Activated CD8-positive, alpha-beta memory T cell treated with anti-CD3 and anti-CD28 coated beads, Interleukin-2, amount 50 U/mL, for 24 hours (primary cell): ENCODE measurements around the gene ROBO4.

Experiments used
- DNase-seq: peaks from one replicate; pipeline ENCODE4 v3.0.0-alpha.2; 2020; ENCODE audit errors: extremely low read depth

Gene ROBO4

DNA sequence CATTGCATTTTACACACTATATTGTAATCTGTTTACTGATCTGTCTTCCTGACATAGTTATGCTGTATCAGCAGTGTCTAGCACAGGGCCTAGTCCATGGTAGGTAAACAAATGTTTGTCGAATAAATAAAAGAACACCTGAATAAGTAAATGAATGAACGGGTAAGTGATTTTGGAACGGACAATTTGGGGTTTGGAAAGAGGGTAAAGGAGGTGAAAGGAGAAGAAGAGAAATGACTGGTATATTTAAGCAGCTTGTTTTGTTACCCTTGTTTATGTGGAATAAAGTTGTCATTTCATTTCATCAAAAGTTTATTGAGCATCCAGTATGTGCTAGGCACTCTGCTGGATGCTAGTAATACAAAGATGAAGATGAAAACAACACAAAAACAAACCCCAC lies 21.3 kb upstream of the ROBO4 start, which contains the start of gene HEPN1:
Gene HEPN1, plus strand, starts transcription at position 301 of the 400 bp plus-strand sequence.
- no peak for DNase-seq

DNA sequence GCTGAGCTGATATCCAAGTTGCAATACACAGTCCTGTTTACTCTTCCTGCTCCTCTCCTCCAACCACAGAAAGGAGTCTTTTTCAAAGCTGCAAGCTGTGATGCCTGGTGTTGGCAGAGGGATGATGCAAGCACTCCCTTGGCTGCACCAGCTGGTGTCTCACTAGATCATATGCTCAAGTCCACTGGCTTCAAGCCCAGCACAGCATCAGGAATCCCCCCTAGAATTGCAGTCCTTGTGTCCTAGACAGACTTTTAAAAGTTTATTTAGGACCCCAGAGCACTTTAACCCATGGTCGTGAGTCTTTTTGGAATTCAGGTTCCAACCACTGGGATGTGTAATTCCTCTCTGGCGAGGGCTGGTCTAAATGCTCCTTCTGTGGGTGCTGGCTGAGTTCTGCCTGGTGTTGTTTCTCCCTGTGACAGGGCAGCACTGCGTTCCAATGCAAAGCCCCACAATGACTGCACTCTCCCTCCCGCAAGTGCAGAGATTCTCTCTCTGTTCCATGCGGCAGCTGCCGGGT lies 19.5 kb upstream of the ROBO4 start:
- no peak for DNase-seq

DNA sequence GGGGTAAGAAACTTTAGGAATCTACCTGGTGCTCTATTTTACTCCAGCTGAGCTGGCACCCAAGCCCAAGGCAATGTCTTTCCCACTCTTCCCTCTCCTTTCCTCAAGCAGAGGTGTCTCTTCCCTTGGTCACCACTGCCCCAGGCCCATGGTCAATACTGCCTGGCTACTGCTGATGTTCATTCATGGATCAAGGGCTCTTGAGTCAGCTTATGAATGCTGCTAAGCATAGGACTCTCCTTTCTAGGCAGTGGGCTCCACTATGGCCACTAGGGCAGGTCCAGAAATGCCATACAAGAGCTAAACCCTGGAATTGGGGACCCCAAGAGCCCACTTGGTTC lies 18.7 kb upstream of the ROBO4 start:
- DNase-seq = no peak

DNA sequence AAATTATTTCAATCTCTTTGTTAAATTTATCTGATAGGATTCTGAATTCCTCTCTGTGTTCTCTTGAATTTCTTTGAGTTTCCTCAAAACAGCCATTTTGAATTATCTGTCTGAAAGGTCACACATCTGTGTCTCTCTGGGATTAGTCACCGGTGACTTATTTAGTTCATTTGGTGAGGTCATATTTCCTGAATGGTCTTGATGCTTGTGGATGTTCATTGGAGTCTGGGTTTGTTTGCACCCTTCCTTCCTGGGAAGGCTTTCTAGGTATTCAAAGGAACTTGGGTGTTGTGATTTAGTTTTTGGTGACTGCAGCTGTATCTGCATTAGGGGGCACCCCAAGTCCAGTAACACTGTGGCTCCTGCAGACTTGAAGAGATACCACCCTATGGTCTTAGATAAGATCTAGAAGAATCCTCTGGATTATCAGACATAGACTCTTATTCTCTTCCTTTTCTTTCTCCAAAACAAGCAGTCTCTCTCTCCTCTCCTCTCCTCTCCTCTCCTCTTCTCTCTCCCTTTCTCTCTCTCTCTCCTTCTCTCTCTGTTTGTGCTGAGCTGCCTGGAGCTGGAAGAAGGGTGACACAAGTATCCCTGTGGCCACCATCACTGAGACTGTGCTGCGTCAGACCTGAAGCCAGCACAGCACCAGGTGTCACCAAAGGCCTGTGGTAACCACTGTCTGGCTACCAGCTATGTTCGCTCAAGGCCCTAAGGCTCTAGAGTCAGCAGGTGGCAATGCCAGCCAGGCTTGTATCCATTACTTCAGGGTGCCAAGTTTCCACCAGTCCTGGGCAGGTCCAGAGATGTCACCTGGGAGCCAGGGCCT lies 18.1 kb upstream of the ROBO4 start:
- no peak for DNase-seq

DNA sequence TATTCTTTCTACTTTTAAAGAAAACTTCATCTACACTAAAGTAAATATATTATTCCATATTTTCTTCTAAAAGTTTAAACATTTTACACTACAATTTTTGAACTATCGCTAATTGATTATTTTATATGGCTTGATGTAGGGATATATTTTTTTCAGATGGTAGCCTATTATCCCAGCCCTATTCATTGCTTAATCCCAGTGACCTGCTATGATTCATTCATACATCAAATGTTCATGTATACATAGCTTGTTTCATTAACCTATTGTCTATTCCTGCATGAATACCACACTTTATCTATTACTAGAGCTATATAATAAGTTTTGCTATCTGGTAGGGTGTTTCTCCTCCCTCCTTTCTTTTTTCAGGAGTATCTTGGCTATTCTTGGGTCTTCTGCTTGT lies 5.0 kb upstream of the ROBO4 start:
- no peak for DNase-seq

DNA sequence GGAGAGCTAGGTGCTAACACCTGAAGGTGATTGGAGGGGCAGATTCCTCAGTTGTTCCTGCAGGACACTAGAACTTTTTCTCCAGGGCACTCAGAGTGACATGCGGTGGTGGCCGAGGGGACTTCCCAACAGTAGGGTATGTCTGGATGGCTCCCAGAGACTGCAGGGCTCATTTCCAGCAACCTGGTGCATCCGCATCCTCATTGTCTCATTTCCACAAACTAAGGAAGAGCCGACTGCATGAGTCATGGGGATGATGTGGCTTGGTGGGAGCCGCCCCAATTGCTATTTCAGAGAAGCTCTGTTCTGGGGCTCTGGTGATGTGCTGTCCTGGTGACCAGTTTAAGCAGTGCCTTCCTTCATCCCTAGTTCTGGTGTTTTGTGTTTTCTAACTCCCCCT lies 2.8 kb upstream of the ROBO4 start:
- DNase-seq = no peak

DNA sequence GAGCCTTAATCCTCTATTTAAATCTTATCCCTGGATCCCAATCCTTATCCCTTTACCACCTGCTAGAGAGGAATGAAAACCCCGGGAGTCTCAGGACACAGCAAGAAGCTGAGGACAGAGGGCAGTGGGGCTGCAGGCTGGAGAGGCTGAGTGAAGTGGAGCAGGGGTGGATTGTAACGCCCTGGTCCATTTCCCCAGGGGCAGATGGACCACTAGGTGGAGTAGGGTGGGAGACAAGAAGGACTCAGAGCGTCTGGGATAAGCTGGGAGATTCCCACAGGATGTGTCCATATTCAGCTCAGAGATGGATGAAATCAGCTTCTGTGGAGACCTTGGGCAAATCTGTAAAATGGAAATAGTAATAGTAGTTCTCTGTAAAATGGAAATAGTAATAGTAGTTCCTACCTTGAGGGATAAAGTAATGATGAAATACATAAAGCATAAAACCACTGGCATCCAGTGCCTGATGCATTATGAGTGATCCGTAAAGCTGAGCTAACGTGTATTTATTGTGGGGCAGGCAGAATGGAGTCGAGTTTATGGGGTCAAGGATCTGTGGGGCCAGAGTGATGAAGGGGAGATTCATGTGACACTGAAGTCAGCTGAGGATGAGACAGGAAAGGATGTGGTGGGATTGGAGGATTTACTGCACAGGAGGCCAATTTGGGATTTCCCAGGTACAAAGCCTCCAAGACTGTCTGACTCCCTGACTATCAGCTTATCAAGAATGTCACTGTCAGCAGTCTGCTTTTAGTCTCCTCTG lies 1.9 kb upstream of the ROBO4 start:
- no peak for DNase-seq

DNA sequence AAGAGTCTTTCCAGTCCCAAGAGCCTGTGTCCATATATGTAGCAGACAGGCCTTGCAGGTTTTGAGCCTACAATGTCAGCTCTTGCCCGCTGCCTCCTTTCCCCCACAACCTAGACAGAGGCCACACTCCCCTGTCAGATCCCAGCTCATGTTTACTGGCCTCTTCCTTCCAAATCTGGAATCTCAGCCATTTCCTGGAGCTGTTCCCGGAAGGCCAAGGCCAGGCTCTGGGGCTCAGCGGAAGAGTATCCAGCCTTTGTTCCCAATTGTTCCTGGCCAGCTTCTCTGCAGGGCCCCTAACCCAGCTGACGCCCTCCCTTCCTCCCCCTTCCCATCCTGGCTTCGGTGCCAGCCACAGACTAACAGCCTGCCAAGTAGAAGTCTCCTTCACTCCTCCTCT lies 1.0 kb upstream of the ROBO4 start:
- no peak for DNase-seq

DNA sequence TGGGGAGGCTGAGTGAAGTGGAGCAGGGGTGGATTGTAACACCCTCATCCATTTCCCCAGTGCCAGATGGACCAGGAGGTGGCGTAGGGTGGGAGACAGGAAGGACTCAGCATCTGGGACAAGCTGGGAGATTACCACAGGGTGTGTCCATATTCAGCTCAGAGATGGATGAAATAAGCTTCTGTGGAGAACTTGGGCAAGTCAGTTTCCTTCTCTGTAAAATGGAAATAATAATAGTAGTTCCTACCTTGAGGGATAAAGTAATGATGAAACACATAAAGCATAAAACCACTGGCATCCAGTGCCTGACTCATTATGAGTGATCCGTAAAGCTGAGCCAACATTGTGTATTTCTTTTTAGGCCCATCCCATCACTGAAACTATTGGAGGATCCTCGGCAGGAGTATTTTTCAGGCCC lies 607 bp upstream of the ROBO4 start:
- DNase-seq = no peak

DNA sequence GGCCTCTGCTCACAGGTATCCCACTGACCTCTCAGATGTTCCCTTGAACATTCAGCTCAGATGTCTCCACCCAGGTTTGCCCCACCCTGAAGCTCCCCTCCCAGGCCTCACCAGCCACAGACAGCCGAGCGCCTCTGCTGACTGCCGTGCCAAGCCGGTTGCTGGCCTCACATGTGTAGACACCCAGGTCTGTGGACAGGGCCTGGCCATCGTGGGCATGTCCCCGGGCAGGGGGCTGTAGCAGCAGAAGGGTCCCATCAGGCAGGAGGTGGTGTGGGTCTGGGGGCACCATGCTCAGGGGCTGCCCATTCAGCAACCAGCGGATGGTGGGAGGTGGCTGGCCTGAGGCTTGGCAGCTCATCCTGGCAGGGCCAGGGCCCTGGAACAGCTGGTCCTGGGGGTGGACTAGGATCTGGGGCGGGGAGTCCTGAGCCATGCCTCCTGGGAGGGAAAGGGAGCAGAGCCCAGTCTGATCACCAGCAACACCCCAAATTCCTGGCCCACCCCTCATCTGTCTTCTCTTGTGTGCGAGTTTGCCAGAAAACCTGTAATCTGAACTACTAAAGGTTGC lies 759 bp downstream of the ROBO4 start:
- no peak for DNase-seq

DNA sequence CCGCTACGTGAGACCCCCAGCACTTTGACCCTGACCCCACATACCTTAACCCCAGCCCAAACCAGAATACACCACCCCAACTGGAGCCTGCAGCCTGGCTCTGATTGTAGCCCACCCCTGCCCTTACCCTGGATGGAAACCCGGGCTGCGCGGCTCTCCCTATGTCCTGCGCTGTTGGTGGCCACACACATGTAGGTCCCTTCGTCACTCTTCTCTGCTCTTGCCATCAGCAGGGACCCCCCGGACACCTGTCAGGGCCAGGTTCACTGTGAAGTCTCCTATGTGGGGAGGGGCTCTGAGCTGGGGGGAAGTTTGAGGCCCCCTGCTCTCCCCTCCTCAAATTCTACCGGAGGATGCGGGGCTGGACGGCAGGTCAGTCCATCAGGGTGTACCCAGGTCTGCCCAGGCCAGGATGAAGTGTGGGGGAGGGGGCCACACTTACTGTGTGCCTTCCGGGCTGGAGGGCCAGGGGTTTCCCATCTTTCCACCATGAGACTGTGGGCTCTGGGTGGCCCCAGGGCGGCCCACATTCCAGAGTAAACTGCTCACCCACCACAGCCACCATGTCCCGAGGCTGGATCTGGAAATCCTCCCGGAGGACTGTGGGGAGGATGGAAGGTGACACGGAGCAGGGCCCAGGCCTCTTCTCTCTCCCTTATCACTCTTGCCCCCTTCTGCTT lies 1.5 kb downstream of the ROBO4 start:
- DNase-seq = no peak

DNA sequence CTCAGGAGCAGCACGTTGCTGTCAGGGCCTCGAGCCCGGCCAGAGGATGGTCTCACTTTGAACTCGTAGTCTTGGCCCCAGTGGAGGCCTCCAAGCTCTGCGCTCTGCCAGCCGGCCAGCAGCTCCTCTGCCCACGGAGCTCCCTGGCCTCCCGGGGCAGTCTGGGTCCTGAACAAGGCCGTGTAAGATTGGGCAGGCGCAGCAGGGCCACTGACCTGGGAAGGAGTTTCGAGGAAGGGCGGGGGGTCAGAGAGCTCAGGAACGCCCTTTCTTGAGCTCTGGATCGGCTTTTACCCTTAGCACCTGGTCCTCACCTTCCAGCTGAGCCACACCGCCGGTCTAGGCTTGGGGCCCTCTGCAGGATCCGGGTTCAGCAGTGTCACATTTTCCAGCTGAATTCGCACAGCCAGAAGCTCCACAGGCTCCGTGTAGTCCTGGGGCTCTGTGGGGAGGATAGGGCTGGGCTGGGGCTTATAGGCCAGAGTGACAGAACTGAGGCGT lies 2.1 kb downstream of the ROBO4 start:
- DNase-seq = no peak

DNA sequence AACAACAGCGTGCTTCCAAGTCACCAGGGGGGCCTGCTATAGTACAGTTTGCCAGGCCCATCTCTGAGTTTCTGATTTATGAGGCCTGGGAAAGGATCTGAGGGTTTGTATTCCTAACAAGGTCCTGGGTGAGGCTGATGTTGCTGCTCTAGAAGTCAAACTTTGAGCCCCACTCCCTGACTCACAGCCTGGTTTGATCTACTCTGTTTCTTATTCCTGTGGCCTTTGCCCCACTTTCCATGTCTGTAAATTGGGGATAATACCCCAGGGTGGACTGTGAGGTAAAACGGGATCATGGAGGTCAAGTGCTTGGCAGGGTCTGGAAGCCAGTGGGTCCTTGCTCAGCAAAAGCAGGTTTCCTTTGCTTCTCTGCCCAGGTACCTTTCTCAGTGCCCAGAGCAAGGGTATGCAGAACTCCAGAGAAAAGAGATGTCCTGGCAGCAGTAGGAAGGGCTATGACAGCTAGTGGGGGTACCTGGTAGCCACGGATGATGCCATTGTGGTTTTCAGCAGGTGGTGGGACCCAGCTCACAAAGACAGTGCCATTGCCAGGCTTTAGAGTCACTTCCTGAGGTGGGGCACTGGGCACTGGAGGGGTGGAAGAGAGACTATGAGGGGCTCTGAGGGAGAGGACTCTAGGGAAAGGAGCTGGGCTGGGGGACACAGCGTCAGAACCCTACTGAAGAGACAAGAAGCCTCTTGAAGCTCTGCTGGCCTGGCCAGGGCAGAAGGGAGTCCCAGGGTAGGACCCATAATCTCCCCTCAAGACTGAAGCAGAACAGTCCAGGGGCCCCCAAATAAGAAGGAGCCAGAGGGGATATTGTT lies 2.8 kb downstream of the ROBO4 start:
- no peak for DNase-seq

DNA sequence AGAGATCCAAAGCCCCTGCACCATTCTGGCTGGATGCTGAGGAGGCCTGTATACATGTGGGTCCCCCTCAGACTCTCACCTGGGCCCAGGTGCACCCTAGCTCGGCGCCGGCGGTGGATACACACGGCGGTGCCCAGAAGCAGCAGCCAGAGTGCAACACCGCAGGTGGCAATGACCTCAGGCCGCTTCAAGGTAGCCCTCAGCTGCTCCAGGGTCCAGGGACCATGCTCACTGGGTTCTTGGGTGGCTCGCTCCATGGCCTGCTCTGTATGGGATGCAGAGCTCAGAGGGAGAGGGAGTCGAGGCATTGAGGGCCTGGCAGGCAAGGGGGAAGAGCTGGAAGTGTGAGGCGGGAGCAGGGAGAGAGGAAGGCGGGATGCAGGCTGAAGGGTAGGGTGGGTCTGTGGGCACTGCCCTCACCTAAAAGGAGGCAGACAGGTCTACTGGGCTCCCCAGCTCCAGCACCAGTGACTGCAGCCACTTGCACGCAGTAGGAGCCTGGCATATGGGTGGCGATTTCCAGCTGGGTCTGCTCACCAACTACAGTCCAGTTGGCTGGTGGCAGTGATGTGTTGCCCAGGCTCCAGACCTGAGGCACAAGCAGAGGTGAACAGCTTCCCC lies 3.8 kb downstream of the ROBO4 start:
- DNase-seq = no peak

DNA sequence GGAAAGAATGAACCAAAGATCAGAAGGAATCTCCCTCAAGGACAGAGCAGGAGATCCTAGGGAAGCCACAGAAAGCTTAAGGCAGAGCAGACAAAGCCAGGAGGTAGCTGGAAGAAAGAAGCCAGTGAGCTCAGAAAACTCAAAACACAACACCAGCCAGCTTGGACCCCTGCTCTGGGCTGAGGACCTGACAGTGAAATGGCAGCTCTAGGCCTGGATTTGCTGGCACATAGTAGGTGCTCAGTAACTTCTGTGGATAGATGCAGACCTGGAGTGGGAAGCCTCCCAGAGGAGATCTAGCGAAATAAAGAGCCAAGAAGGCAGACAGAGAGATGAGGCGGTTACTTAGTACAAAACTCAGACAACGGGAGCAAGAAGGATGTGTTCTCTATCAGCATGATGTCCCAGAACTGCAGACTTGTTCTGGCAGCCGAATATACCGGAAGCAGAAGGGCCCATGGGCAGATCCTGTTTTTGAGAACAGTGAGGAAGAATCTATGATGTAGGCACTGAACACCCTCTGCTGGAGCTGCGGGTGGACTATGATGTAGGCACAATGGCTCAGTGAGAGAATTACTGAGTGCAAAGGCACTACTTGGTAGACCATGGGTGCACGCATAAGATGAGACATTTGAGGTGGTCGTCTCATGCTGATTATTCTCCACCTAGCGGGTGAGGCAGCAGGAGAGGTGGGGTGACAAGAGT lies 4.8 kb downstream of the ROBO4 start:
- DNase-seq = no peak

DNA sequence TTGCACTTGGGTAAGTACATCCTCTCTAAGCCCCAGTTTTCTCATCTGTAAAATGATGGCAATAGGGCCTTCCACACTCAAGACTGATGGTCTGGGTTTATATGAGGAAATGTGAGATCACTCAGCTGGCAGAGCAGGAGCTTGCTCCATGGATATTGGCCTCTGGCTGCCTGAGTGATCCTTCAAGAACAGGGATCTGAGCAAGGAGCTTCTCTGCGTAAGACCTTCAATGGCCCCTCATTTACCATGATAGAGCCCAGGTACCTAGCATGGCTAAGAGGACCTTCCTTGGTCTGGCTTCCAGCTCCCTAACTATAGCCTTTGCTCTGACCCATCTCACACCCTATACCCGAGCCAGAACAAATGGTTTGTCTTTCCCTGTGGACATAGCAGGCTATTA lies 5.5 kb downstream of the ROBO4 start:
- no peak for DNase-seq

DNA sequence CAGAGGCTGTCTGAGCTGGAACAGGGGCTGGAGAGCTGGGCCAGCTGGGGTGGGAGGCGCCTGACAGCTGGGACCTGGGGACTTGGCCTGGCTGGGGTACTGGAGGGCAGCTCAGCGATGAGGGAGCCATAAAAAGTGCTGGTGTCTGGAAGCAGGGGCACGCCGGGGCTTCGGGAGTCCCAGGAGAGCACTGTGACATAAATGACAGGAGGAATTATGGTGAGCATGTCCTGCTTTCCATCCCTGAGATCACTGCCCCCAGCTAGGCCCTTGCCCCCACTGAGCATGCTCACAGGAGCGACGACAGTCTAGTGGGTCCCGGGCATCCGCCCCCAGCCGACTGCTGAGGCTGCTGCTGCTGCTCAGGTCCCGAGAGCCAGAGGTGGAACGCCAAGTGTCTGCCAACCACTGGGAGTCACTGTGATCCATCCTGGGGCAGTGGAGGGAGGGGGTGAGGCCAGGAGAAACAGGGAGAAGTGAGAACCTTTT lies 6.2 kb downstream of the ROBO4 start:
- DNase-seq = no peak

DNA sequence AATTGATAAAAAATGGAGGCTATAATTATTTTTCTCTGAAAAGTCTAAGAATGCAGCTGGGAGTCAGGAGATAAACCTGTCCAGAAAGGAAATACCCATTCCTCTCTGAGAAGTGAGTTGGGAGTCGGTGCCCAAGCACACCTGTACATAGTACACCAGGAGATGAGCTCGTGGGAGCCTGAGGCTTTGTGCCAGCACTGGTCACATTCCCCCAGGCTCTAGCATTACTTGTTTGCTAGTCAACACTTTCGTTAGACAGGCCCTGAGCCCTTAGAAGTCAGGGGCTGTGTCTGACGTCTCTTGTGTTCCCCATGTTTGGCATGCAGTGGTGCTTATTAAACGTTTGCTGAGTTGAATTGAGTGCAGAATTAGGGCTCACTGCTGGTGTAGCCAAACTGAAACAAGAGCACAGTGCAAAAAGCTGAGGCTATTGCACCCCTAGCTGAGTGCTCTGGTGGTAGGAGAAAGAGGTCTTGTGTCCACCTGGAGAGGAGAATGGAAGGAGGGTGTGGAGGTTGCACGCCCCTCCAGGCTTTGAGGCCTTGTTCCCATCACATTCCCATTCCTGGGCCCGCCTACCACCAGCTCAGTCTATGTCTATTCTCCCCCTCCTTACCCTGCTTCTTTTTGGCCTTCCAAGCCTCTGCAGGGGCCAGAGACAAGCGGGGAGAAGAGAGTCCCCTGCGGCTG lies 6.8 kb downstream of the ROBO4 start:
- DNase-seq = no peak

DNA sequence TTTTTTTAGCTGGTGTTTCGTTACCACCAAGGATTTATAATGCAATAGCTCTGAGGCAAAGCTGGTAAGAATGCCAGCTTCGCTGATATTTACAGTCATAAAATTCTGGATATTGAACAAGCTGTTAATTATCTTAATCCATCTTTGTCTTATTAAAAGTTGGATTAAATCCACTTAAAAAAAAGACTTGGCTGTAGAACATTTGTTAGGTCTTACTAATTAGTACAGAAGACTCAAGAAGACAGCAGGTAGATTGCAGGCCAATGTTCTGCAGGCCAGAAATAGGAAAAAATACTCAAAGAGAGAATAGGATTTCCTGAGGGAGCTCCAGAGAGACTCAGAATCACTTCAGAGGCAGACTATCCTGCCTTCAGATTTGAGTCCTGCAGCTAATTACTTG lies 7.5 kb downstream of the ROBO4 start:
- no peak for DNase-seq
